ENCODE results near the gene BTBD9.
A peak's percentile ranks its signal among the peaks of the same experiment; 100 is the strongest.

The BTBD9 gene

GRCh38 chr6:38648629-38649028, 8.9 kb upstream of the BTBD9 start:
- DNase-seq (ENCODE audit: low read depth, low spot score), result no peak
- Histone ChIP-seq H3K9ac (ENCODE audit: insufficient read length, low read depth) (no peak overlapping the region), H3K36me3 (ENCODE audit: insufficient read depth, insufficient read length, low read length) (no peaks in the 10 kb centered on the region), H3K4me3 (ENCODE audit: insufficient read length, low read depth) (no peak overlapping the region), H3K9me3 (ENCODE audit: insufficient read depth, low read length) (no peaks in the 10 kb centered on the region), H3K27me3 (ENCODE audit: insufficient read depth, insufficient read length) (no peaks in the 10 kb centered on the region), H3K4me1 (ENCODE audit: insufficient read depth, insufficient read length) (peaks cover 2% of the 10 kb centered on the region)
- TF ChIP-seq YY1 (IDR thresholded peaks at IDR 0.05; ENCODE audit: insufficient read depth, insufficient read length), result no peak
- no peak for TF ChIP-seq ZNF274 (IDR thresholded peaks at IDR 0.05; ENCODE audit: low read depth, low read length)
- TF ChIP-seq SUZ12 (IDR thresholded peaks at IDR 0.05; ENCODE audit: extremely low read depth, insufficient read depth, insufficient read length), result no peak

- no peaks in the 10 kb centered on the region for H3K36me3 ChIP-seq (ENCODE audit: insufficient read depth, insufficient read length, low read length)
- H3K27me3 ChIP-seq (ENCODE audit: insufficient read depth, insufficient read length), result no peaks in the 10 kb centered on the region
- H3K9me3 ChIP-seq (ENCODE audit: insufficient read depth, low read length), result no peaks in the 10 kb centered on the region
- peak; percentile 2 for DNase-seq (ENCODE audit: low read depth, low spot score)
- peaks cover 2% of the 10 kb centered on the region for H3K4me1 ChIP-seq (ENCODE audit: insufficient read depth, insufficient read length)
- TF ChIP-seq YY1 (IDR thresholded peaks at IDR 0.05; ENCODE audit: insufficient read depth, insufficient read length), result no peak
- TF ChIP-seq SUZ12 (IDR thresholded peaks at IDR 0.05; ENCODE audit: extremely low read depth, insufficient read depth, insufficient read length), result no peak
- no peak for TF ChIP-seq ZNF274 (IDR thresholded peaks at IDR 0.05; ENCODE audit: low read depth, low read length)
- no peak overlapping the region for H3K9ac ChIP-seq (ENCODE audit: insufficient read length, low read depth)
- H3K4me3 ChIP-seq (ENCODE audit: insufficient read length, low read depth), result no peak overlapping the region
These were observed 6.6 kb upstream of the BTBD9 start for GRCh38 chr6:38646166-38646878.

- H3K27me3 ChIP-seq (ENCODE audit: insufficient read depth, insufficient read length), result no peaks in the 10 kb centered on the region
- no peak for TF ChIP-seq ZNF274 (IDR thresholded peaks at IDR 0.05; ENCODE audit: low read depth, low read length)
- no peak for TF ChIP-seq YY1 (IDR thresholded peaks at IDR 0.05; ENCODE audit: insufficient read depth, insufficient read length)
- no peak for TF ChIP-seq SUZ12 (IDR thresholded peaks at IDR 0.05; ENCODE audit: extremely low read depth, insufficient read depth, insufficient read length)
- no peak for DNase-seq (ENCODE audit: low read depth, low spot score)
- no peak overlapping the region for H3K4me3 ChIP-seq (ENCODE audit: insufficient read length, low read depth)
- H3K9me3 ChIP-seq (ENCODE audit: insufficient read depth, low read length), result no peaks in the 10 kb centered on the region
- peaks cover 2% of the 10 kb centered on the region for H3K4me1 ChIP-seq (ENCODE audit: insufficient read depth, insufficient read length)
- no peaks in the 10 kb centered on the region for H3K36me3 ChIP-seq (ENCODE audit: insufficient read depth, insufficient read length, low read length)
- no peak overlapping the region for H3K9ac ChIP-seq (ENCODE audit: insufficient read length, low read depth)
These were observed 5.2 kb upstream of the BTBD9 start for GRCh38 chr6:38644951-38645350.

- peak; percentile 16 for DNase-seq (ENCODE audit: low read depth, low spot score)
- no peak for TF ChIP-seq ZNF274 (IDR thresholded peaks at IDR 0.05; ENCODE audit: low read depth, low read length)
- H3K9ac ChIP-seq (ENCODE audit: insufficient read length, low read depth), result peak overlapping the region; percentile 87
These were observed 634 bp upstream of the BTBD9 start for GRCh38 chr6:38640216-38640909.

GRCh38 chr6:38638941-38639497, 710 bp downstream of the BTBD9 start:
- peaks cover 11% of the 10 kb centered on the region for H3K27me3 ChIP-seq (ENCODE audit: insufficient read depth, insufficient read length)
- no peaks in the 10 kb centered on the region for H3K9me3 ChIP-seq (ENCODE audit: insufficient read depth, low read length)
- TF ChIP-seq YY1 (IDR thresholded peaks at IDR 0.05; ENCODE audit: insufficient read depth, insufficient read length), result no peak
- TF ChIP-seq SUZ12 (IDR thresholded peaks at IDR 0.05; ENCODE audit: extremely low read depth, insufficient read depth, insufficient read length), result no peak
- TF ChIP-seq ZNF274 (IDR thresholded peaks at IDR 0.05; ENCODE audit: low read depth, low read length), result no peak
- H3K9ac ChIP-seq (ENCODE audit: insufficient read length, low read depth), result peak overlapping the region; percentile 87
- DNase-seq (ENCODE audit: low read depth, low spot score), result no peak
- no peaks in the 10 kb centered on the region for H3K36me3 ChIP-seq (ENCODE audit: insufficient read depth, insufficient read length, low read length)
- H3K4me3 ChIP-seq (ENCODE audit: insufficient read length, low read depth), result peak overlapping the region; percentile 68
- H3K4me1 ChIP-seq (ENCODE audit: insufficient read depth, insufficient read length), result no peaks in the 10 kb centered on the region

More at GRCh38 chr6:38640216-38640909, 634 bp upstream of the BTBD9 start:
- Histone ChIP-seq H3K4me1 (ENCODE audit: insufficient read depth, insufficient read length) (no peaks in the 10 kb centered on the region), H3K9me3 (ENCODE audit: insufficient read depth, low read length) (no peaks in the 10 kb centered on the region), H3K27me3 (ENCODE audit: insufficient read depth, insufficient read length) (peaks cover 11% of the 10 kb centered on the region), H3K36me3 (ENCODE audit: insufficient read depth, insufficient read length, low read length) (no peaks in the 10 kb centered on the region), H3K4me3 (ENCODE audit: insufficient read length, low read depth) (peak overlapping the region; percentile 68)

GRCh38 chr6:38637756-38638155, 2.0 kb downstream of the BTBD9 start:
- Histone ChIP-seq H3K9ac (ENCODE audit: insufficient read length, low read depth) (no peak overlapping the region), H3K36me3 (ENCODE audit: insufficient read depth, insufficient read length, low read length) (no peaks in the 10 kb centered on the region), H3K4me3 (ENCODE audit: insufficient read length, low read depth) (no peak overlapping the region), H3K4me1 (ENCODE audit: insufficient read depth, insufficient read length) (no peaks in the 10 kb centered on the region), H3K27me3 (ENCODE audit: insufficient read depth, insufficient read length) (peaks cover 11% of the 10 kb centered on the region), H3K9me3 (ENCODE audit: insufficient read depth, low read length) (no peaks in the 10 kb centered on the region)
- TF ChIP-seq YY1 (IDR thresholded peaks at IDR 0.05; ENCODE audit: insufficient read depth, insufficient read length) (no peak), SUZ12 (IDR thresholded peaks at IDR 0.05; ENCODE audit: extremely low read depth, insufficient read depth, insufficient read length) (no peak), ZNF274 (IDR thresholded peaks at IDR 0.05; ENCODE audit: low read depth, low read length) (no peak)
- DNase-seq (ENCODE audit: low read depth, low spot score), result no peak

- Histone ChIP-seq H3K9ac (ENCODE audit: insufficient read length, low read depth) (no peak overlapping the region), H3K4me1 (ENCODE audit: insufficient read depth, insufficient read length) (no peaks in the 10 kb centered on the region), H3K27me3 (ENCODE audit: insufficient read depth, insufficient read length) (peaks cover 11% of the 10 kb centered on the region), H3K4me3 (ENCODE audit: insufficient read length, low read depth) (no peak overlapping the region), H3K36me3 (ENCODE audit: insufficient read depth, insufficient read length, low read length) (no peaks in the 10 kb centered on the region), H3K9me3 (ENCODE audit: insufficient read depth, low read length) (no peaks in the 10 kb centered on the region)
- DNase-seq (ENCODE audit: low read depth, low spot score), result no peak
- TF ChIP-seq YY1 (IDR thresholded peaks at IDR 0.05; ENCODE audit: insufficient read depth, insufficient read length) (no peak), SUZ12 (IDR thresholded peaks at IDR 0.05; ENCODE audit: extremely low read depth, insufficient read depth, insufficient read length) (no peak), ZNF274 (IDR thresholded peaks at IDR 0.05; ENCODE audit: low read depth, low read length) (no peak)
These were observed 3.7 kb downstream of the BTBD9 start for GRCh38 chr6:38636027-38636426.

Data from NT2/D1 (cell line).